Panc1 (cell line): Measurements from ENCODE around the gene NAT16. TPM values are rescaled to one million over a fixed set of nuclear protein-coding genes. Genes with fewer than 3 reads are reported as not detected.

ENCODE experiments used
- ATAC-seq: fragments of 200-7000 bp; cut with Tn5 transposase; 2 replicates; pipeline ENCODE4 v1.9.1; 2020; ENCODE audit warnings: mild to moderate bottlenecking, moderate library complexity
- BruUV-seq: library from RNA; stranded (reverse); fragments of 400-500 nt; replicated peaks from 2 replicates; lab custom pipeline; 2021; lab: Mats Ljungman, UMichigan
- CTCF ChIA-PET: fragments of 300-600 bp; sonication (Branson Sonifier 250); formaldehyde crosslinking; loops from one replicate; lab custom pipeline; 2022; ENCODE audit warnings: antibody characterized with exemption; lab: Charles Lee
- POLR2A ChIA-PET: fragments of 300-600 bp; sonication (Branson Sonifier 250); formaldehyde crosslinking; loops from one replicate; lab custom pipeline; 2022; ENCODE audit warnings: antibody characterized with exemption; lab: Charles Lee
- DNase-seq: peaks from one replicate; pipeline ENCODE4 v3.0.0-alpha.2; 2010; ENCODE audit warnings: low read depth, low spot score
- H3K27ac ChIP-seq: 2 replicates; pipeline ENCODE4 v1.5.1; 2011; ENCODE audit warnings: mild to moderate bottlenecking, low read length, inconsistent platforms
- H3K27me3 ChIP-seq: fragments of 200-500 bp; sonication (Bioruptor generic); 2 replicates; pipeline ENCODE4 v1.6.0; 2014; ENCODE audit warnings: low read length, inconsistent platforms; ENCODE audit not compliant: control insufficient read depth, insufficient read depth
- H3K36me3 ChIP-seq: fragments of 200-500 bp; sonication (Bioruptor generic); 2 replicates; pipeline ENCODE4 v1.5.1; 2014; ENCODE audit warnings: inconsistent platforms, mild to moderate bottlenecking, low read length, moderate library complexity; ENCODE audit not compliant: control insufficient read depth, insufficient read depth
- H3K4me1 ChIP-seq: 2 replicates; pipeline ENCODE4 v1.5.1; 2011; ENCODE audit warnings: inconsistent platforms, mild to moderate bottlenecking, low read length, moderate library complexity; ENCODE audit not compliant: control insufficient read depth, insufficient read depth
- H3K4me3 ChIP-seq, 2 experiments: 2 replicates each; pipeline ENCODE4 v1.5.1; 2011 to 2012; ENCODE audit warnings: low read depth in 2 of 2, low read length in 2 of 2, mild to moderate bottlenecking in 2 of 2, inconsistent platforms in 1 of 2, moderate library complexity in 1 of 2
- H3K9me3 ChIP-seq: fragments of 200-500 bp; sonication (Bioruptor generic); 2 replicates; pipeline ENCODE4 v1.5.1; 2014; ENCODE audit warnings: low read depth, mild to moderate bottlenecking, inconsistent platforms, low read length, moderate library complexity; ENCODE audit not compliant: control insufficient read depth, insufficient read depth
- CTCF ChIP-seq: fragments of 450-650 bp; IDR thresholded peaks from 2 replicates; pipeline ENCODE4 v1.5.1; 2017; ENCODE audit warnings: mild to moderate bottlenecking
- POLR2AphosphoS5 ChIP-seq: IDR thresholded peaks from 2 replicates; pipeline ENCODE4 v1.6.1; 2012; ENCODE audit warnings: mild to moderate bottlenecking, low read depth, low read length, moderate library complexity
- REST ChIP-seq, 2 experiments: IDR thresholded peaks; 2 replicates each; pipeline ENCODE4 v1.6.1; 2011 to 2012; ENCODE audit warnings: low read depth in 2 of 2, control low read depth in 1 of 2, low read length in 1 of 2, mild to moderate bottlenecking in 1 of 2, moderate library complexity in 1 of 2; ENCODE audit not compliant: insufficient read depth in 1 of 2
- SIN3A ChIP-seq: IDR thresholded peaks from 2 replicates; pipeline ENCODE4 v1.6.1; 2012; ENCODE audit warnings: low read depth, mild to moderate bottlenecking, low read length, moderate library complexity, borderline replicate concordance; ENCODE audit not compliant: insufficient read depth
- TCF7L2 ChIP-seq: IDR thresholded peaks from 2 replicates; pipeline ENCODE4 v1.6.1; 2011; ENCODE audit warnings: mild to moderate bottlenecking, low read depth, low read length, inconsistent platforms
- in situ Hi-C: cut with HindIII; loops from 2 replicates; pipeline ENCODE4 v1.10.0; 2016; ENCODE audit warnings: low sequenced_read_pairs, low pct_unique_long_range_greater_than_20kb
- intact Hi-C: fragments of 100-400 bp; cut with micrococcal nuclease; formaldehyde crosslinking; loops from one replicate; pipeline ENCODE4 v1.10.0; 2022; ENCODE audit not compliant: unreplicated experiment
- total RNA-seq: library from RNA; stranded (reverse); gene quantifications from one replicate; pipeline ENCODE4 v1.2.1, GENCODE V29; 2021; ENCODE audit not compliant: unreplicated experiment

Gene NAT16
- total RNA-seq, 1 experiment from 2014 or later: 0.15 TPM

GRCh38 chr7:101189109-101189508, 9.0 kb upstream of the NAT16 start:
- BruUV-seq: no TSS peak
- Histone ChIP-seq H3K4me1 (no peaks in the 10 kb centered on the region), H3K4me3 (no peak overlapping the region), H3K27ac (no peak overlapping the region), H3K27me3 (no peaks in the 10 kb centered on the region), H3K36me3 (no peaks in the 10 kb centered on the region), H3K9me3 (no peaks in the 10 kb centered on the region)
- ChIA-PET POLR2A (no interaction called here), CTCF (no interaction called here)
- in situ Hi-C loops: no loop called here
- ATAC-seq (no peak), DNase-seq (no peak)
- TF ChIP-seq REST (IDR thresholded peaks at IDR 0.05; ENCODE audit: insufficient read depth in 1 of 2, low read depth in 2 of 2, low read length in 1 of 2) (no peak), TCF7L2 (no peak), CTCF (no peak), SIN3A (no peak), POLR2AphosphoS5 (no peak)
- intact Hi-C loops: no loop called here

GRCh38 chr7:101186844-101187428, 6.8 kb upstream of the NAT16 start:
- TF ChIP-seq REST (IDR thresholded peaks at IDR 0.05; ENCODE audit: insufficient read depth in 1 of 2, low read depth in 2 of 2, low read length in 1 of 2) (no peak), TCF7L2 (no peak), POLR2AphosphoS5 (no peak), CTCF (no peak), SIN3A (no peak)
- ChIA-PET CTCF (no interaction called here), POLR2A (interaction anchor here (0.6 kb wide), 1 partner anchor 8 kb away, joined by 7 read pairs; no protein-coding TSS in a partner anchor)
- H3K27ac ChIP-seq: no peak overlapping the region
- H3K9me3 ChIP-seq: no peaks in the 10 kb centered on the region
- intact Hi-C loops (no loop called here), in situ Hi-C loops (no loop called here)
- no TSS peak for BruUV-seq
- H3K4me1 ChIP-seq: no peaks in the 10 kb centered on the region
- H3K4me3 ChIP-seq: no peak overlapping the region
- H3K36me3 ChIP-seq: no peaks in the 10 kb centered on the region
- no peaks in the 10 kb centered on the region for H3K27me3 ChIP-seq
- ATAC-seq: no peak
- DNase-seq: no peak
